Measurements from ENCODE around the gene NT5C.
A peak's percentile ranks its signal among the peaks of the same experiment; 100 is the strongest.

NT5C gene

DNA sequence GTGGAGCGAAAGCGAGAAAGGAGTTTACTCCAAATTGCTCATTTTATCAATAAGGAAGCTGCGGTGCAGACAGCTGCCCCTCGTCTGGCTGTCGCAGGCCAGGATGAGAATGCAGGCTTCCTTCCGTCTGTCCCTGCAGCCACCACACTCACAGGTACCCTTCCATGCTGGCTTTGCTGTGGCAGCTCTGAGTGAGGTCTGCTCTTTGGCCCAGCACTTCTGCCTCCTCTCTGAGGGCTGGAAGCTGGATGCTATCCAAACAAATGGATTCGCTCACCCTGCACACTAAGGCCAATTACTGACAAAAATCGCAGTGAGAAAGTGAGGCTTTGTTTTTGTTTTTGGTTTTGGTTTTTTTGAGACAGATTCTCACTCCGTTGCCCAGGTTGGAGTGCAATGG, 14.8 kb downstream of the NT5C start:
- no peak for DNase-seq (ENCODE audit: low spot score)

DNA sequence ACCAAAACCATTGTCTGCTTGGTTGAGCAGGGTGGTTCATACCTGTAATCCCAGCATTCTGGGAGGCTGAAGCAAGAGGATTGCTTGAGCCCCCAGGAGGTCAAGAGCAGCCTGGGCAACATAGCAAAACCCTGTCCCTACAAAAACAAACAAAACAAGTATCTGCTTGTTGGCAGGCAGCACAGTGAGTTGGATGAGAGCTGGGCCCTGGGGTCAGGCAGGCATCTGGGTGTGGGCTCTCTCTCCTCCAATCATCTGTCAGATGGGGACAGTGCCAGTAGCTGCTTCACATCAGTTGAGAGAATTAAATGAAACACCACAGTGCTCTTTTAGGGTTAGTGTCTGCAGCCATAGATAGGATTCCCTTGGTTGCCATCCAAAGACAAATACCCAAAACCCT, 16.0 kb downstream of the NT5C start:
- no peak for DNase-seq (ENCODE audit: low spot score)

- no peak for DNase-seq (ENCODE audit: low spot score)
Measured at GRCh38 chr17:75114552-75115314, 16.8 kb downstream of the NT5C start.

DNA sequence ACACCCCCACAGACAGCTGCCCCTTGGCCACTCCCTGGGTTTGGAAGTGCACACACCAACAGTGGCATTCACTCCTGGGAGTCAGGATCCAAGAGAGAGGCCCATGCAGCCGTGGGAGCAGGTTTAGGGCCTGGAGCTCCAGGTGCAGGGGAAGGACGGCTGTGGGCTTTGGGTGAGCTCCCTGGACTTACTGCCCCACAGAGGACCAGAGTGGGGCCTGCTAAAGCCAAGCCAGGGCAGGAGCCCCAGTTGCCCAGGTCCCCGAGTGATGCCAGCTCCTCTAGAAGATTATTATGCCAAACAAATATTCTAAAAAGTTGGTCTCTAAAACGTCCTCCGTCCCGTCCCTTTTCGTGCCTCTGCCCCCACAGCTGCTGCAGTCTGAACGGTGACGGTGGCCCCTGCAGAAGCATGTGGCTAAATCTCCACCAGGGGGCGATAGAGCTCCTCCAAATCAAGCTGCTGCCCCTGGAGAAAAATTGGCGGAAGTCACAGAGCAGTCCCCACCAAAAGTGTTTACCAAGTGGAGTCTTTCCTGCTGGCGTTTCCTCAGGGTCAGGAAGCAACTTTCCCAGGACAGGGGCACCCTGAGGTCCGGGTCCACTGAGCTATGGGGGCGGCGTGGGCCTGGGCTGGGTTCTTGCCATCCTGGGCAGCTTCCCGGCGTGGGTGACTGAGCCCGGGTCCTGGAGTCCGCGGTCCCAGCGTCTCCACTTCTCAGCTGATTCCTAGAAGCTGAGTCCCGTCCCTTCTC, 17.6 kb downstream of the NT5C start:
- DNase-seq (ENCODE audit: low spot score): peak; percentile 71

GRCh38 chr17:75111777-75112335, 19.7 kb downstream of the NT5C start:
- DNase-seq (ENCODE audit: low spot score): no peak

DNA sequence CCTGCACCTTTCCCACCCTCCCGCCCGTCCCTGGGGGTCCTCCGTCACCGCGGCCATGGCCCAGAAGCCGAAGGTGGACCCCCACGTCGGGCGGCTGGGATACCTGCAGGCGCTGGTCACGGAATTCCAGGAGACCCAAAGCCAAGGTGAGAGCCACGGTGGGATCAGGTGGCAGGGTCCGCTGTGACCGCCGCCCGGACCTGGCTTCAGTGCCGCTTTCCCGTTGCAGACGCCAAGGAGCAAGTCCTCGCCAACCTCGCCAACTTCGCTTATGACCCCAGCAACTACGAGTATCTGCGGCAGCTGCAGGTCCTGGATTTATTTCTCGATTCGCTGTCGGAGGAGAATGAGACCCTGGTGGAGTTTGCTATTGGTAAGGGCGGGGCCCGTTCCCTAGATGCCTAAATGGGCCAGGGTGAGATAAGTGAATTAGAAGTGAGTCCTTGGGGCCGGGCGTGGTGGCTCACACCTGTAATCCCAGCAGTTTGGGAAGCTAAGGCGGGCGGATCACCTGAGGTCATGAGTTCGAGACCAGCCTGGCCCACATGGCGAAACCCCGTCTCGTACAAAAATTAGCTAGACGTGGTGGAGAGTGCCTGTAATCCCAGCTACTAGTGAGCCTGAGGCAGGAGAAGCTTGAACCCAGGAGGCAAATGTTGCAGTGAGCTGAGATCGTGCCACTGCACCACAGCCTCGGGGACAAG, 21.2 kb downstream of the NT5C start:
- no peak for DNase-seq (ENCODE audit: low spot score)

DNA sequence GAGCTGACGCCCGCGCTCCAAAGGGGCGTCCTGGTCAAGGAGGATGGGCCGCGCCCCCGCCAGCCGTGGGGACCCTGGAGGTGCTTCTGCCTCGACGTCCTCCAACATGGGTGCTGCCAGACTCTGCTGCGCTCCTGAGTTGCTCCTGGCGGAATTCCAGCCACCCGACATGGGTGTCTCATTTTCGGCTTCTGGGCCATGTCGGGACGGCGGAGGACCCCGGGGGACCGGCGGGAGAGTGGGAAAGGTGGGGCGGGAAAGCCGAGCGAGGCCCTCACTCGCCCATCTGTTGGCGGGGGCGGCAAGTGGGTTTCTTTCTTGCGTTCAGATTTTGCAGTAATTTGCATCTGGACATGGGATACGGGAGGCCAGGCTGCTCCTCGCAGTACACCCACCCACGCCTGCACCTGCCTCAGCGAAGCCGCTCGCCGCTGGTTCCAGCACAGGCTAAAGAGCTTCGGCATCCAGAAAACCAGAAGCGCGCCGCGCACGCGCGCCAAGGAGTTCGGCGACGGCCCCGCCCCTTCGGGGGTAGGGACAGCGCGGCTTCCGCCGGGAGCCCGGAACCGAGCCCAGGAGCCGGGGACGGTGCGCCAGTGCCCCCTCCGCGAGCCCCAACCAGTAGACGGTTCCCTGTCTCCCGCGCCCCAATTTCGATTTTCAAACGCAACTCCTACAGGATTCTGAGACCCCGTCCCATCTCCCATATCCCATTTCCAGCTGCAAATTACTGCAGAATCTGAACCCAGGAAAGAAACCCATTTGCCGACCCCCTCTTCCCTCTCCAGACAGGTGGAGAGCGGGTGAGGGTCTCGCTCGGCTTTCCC, 21.9 kb downstream of the NT5C start, which contains the start of gene ARMC7:
TSS of gene ARMC7 (plus strand) at position 563 of the 827 bp plus-strand sequence. CDS start 320 bp downstream, outside the sequence.
- peak; percentile 81 for DNase-seq (ENCODE audit: low spot score)

- DNase-seq (ENCODE audit: low spot score): no peak
Measured at GRCh38 chr17:75109046-75109406, 22.5 kb downstream of the NT5C start.

- no peak for DNase-seq (ENCODE audit: low spot score)
Measured at GRCh38 chr17:75108193-75108592, 23.3 kb downstream of the NT5C start.

GRCh38 chr17:75105126-75106080, 26.1 kb downstream of the NT5C start:
- peak; percentile 67 for DNase-seq (ENCODE audit: low spot score)

DNA sequence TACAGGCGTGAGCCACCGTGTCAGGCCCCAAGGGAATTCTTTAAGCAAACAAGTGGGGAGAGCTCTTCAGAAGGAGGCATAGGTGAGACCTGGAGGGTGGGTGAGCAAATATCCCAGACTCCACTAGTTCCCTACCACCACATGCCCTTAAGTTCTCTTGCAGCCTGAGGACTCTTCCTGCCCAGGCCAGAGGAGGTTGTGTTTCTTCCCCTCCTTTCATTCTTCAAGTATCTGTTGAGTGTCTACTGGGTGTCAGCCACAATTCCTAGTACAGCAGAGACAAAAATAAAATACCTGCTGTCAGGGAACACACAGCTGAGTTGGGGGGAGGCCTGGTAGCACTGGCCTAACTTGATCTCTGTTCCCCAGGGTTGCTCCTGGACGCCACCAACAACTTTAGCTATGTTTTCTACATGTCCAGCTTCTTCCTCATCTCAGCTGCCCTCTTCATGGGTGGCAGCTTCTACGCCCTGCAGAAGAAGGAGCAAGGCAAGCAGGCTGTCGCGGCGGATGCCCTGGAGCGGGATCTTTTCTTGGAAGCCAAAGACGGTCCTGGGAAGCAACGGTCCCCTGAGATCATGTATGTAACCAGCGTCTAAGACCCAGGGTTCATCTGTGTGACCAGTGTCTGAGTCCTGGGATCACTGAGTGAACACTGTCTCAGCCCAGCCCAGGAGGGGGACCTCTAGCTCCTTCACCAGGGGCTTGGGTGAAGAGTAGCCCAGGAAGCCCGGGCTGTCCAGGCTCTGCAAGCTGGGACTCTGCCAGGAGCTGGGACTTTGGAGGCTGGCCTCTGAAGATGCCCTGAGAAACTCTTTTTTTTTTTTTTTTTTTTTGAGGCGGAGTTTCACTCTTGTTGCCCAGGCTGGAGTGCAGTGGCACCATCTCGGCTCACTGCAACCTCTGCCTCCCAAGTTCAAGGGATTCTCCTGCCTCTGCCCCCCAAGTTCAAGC, 27.7 kb downstream of the NT5C start:
- DNase-seq (ENCODE audit: low spot score): no peak

DNA sequence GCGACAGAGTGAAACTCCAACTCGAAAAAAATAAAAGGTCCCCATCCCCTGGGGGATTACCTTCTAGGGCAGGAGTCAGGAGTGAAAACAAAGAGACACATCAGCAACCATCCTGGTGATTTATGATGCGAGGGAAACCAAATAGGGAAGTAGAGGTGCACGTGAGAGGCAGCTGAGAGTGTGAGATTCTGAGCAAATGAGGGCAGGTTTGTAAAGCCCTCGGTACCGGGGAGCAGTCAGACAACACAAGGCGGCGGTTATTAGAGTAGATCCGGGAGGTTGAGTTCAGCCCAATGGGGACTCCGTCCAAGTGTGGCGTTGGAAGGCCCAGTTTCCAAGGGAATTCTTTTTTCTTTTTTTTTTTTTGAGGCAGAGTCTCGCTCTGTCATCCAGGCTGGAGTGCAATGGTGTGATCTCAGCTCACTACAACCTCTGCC, 29.1 kb downstream of the NT5C start:
- DNase-seq (ENCODE audit: low spot score): no peak

GRCh38 chr17:75099881-75100595, 31.5 kb downstream of the NT5C start:
- no peak for DNase-seq (ENCODE audit: low spot score)

DNA sequence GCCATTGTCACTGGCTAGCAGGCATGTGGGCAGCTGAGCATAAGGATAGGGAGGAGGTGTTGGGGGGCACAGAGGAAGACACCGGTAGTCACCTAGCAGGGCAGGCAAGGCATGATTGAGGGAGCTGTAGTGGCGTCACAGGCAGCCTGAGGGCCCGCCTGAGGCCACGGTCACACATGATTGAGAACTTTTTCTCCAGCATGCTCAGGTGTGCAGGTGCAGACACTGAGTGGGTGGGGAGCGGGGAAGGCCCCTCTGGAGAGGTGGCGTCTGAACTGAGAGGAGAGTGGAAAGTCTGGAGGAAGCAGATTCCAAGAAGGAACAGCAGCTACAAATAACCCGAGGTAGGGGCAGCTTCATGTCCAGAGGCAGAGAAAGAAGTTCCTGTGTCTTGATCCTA, 32.7 kb downstream of the NT5C start:
- DNase-seq (ENCODE audit: low spot score): no peak

GRCh38 chr17:75097865-75098264, 33.7 kb downstream of the NT5C start:
- DNase-seq (ENCODE audit: low spot score): no peak

GRCh38 chr17:75096082-75096625, 35.4 kb downstream of the NT5C start:
- DNase-seq (ENCODE audit: low spot score): peak; percentile 74

DNA sequence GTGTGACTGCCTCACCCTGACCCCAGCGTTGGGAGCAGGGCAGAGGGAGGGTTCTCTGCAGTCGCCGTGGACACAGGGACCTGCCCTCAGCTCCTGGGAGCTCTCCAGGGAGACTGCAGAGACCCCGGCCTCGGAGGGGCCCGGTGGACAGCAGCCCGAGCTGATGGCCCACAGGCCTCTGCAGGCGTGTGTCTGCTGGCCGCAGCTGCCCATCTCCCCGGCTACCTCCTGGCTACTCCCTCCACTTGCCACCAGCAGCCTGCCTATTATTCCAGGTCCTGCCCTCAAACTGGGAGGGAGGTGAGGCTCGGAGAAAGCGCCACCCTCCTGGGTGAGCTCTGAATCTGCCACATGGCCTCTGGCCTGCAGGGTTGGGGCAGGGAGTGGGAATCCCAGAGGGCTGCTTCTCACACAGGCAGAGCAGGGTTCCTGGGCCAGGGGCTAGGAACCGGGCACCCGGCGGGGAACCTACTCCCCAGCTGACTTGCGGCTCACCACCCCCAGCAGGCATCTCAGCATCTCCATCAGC, 36.6 kb downstream of the NT5C start:
- no peak for DNase-seq (ENCODE audit: low spot score)

- no peak for DNase-seq (ENCODE audit: low spot score)
Measured at GRCh38 chr17:75093548-75094158, 37.9 kb downstream of the NT5C start.
